ENCODE results near the gene NHLH2.

DNA sequence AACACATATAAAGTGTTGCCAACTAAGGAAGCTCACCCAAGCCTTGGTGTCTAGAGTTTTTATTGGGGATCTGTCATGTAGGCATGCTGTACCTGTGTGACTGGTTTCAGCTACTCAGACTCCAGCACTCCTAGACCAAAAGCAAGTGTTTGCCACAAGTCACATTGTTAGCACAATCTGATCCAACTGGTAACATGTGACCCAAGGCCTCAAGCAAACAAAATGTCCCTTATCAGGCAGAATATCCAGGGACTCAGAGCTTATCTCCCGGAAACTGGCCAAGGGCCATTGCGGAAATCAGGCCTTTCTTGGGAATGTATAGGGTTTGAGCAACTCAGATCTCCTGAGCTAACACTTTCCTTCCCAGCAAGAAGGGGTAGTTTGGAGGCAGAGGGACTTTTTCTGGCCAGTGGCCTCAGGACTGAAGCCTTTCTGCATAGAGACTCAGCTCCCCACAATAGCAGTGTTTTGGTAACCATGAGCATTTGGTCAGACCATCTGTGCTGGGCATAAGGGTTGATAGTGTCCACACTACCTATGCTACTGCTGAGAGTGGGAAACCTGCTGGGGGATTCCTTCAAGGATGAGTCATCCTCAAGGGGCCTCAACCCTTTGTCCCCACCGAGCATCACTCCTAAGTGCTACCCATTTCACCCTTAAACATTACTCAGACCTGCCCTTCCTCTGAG is 29.6 kb downstream of the NHLH2 start:
- no peak for TF ChIP-seq CTCF (IDR thresholded peaks at IDR 0.05; ENCODE audit: insufficient read depth, low read length, poor library complexity, severe bottlenecking)
- no peak for TF ChIP-seq EZH2phosphoT487 (conservative IDR thresholded peaks at IDR 0.05; ENCODE audit: low read length)

Data from SU-DHL-6 (cell line).